Activated T-cell treated with anti-CD3 and anti-CD28 coated beads for 4 hours (primary cell): Measurements from ENCODE around the gene PTPRCAP.

ENCODE experiments used
- DNase-seq: peaks from one replicate; pipeline ENCODE4 v3.0.0-alpha.2; 2020

The PTPRCAP gene

GRCh38 chr11:67423466-67423865, 14.0 kb downstream of the PTPRCAP start:
- DNase-seq = no peak

- DNase-seq = no peak
These were observed 14.6 kb downstream of the PTPRCAP start for GRCh38 chr11:67422891-67423290.

GRCh38 chr11:67421430-67422031, 16.0 kb downstream of the PTPRCAP start:
- no peak for DNase-seq

- DNase-seq = peak; percentile 98
These were observed 16.6 kb downstream of the PTPRCAP start for GRCh38 chr11:67420646-67421429.

- no peak for DNase-seq
These were observed 17.3 kb downstream of the PTPRCAP start for GRCh38 chr11:67420147-67420645.

GRCh38 chr11:67419325-67420049, 18.0 kb downstream of the PTPRCAP start:
- DNase-seq = no peak

- DNase-seq = no peak
These were observed 18.8 kb downstream of the PTPRCAP start for GRCh38 chr11:67418476-67419281.

GRCh38 chr11:67417425-67417824, 20.1 kb downstream of the PTPRCAP start:
- no peak for DNase-seq

GRCh38 chr11:67416416-67417335, 20.8 kb downstream of the PTPRCAP start:
- peak; percentile 63 for DNase-seq

GRCh38 chr11:67415501-67416304, 21.8 kb downstream of the PTPRCAP start, which contains the start of gene CARNS1:
Gene CARNS1 (plus strand): TSS chr11:67415678. CDS start chr11:67416200, 522 bp downstream.
- DNase-seq = no peak

- no peak for DNase-seq
These were observed 24.1 kb downstream of the PTPRCAP start for GRCh38 chr11:67413266-67413849.

GRCh38 chr11:67412495-67413179, 24.8 kb downstream of the PTPRCAP start:
- no peak for DNase-seq

- no peak for DNase-seq
These were observed 25.7 kb downstream of the PTPRCAP start for GRCh38 chr11:67411785-67412152.

- DNase-seq = no peak
These were observed 26.3 kb downstream of the PTPRCAP start for GRCh38 chr11:67410984-67411784.

- no peak for DNase-seq
These were observed 27.1 kb downstream of the PTPRCAP start for GRCh38 chr11:67410369-67410831.

- no peak for DNase-seq
These were observed 27.6 kb downstream of the PTPRCAP start for GRCh38 chr11:67409781-67410368.

GRCh38 chr11:67409261-67409666, 28.2 kb downstream of the PTPRCAP start:
- DNase-seq = no peak
